ENCODE measurements around the gene UNC79. TPM values are rescaled to one million over a fixed set of nuclear protein-coding genes. Genes with fewer than 3 reads are reported as not detected.

The UNC79 gene
- total RNA-seq, 4 donors from 2014 or later = under 0.01 to 0.23 (median 0.18) TPM

- Histone ChIP-seq H3K9me3 (no peaks in the 10 kb centered on the region), H3K4me3 (no peak overlapping the region), H3K36me3 (no peaks in the 10 kb centered on the region), H3K4me1 (no peaks in the 10 kb centered on the region), H3K27me3 (no peaks in the 10 kb centered on the region), H3K27ac (replicated peaks in 1 of 4) (no peak overlapping the region)
- intact Hi-C loops (cut with DNase I) = no loop called here
- no peak for DNase-seq (ENCODE audit: extremely low spot score)
- TF ChIP-seq CTCF (IDR thresholded peaks at IDR 0.05) = no peak
- no peak for TF ChIP-seq EP300 (IDR thresholded peaks at IDR 0.05)
- WGBS = 69% methylated on average over 9 of the region's 9 CpGs
Observed at GRCh38 chr14:93564918-93565317, 134.2 kb downstream of the UNC79 start.

GRCh38 chr14:93566065-93566693 is 135.4 kb downstream of the UNC79 start:
- H3K27ac ChIP-seq (replicated peaks in 1 of 4) = no peak overlapping the region
- WGBS = 82% methylated on average over 10 of the region's 10 CpGs

GRCh38 chr14:93571275-93571674 is 140.5 kb downstream of the UNC79 start:
- Histone ChIP-seq H3K9me3 (no peaks in the 10 kb centered on the region), H3K4me3 (no peak overlapping the region), H3K27ac (replicated peaks in 1 of 4) (no peak overlapping the region), H3K27me3 (no peaks in the 10 kb centered on the region), H3K36me3 (no peaks in the 10 kb centered on the region), H3K4me1 (no peaks in the 10 kb centered on the region)
- no peak for TF ChIP-seq POLR2AphosphoS5 (IDR thresholded peaks at IDR 0.05)
- no peak for TF ChIP-seq POLR2A (IDR thresholded peaks at IDR 0.05; ENCODE audit: low read depth)
- TF ChIP-seq EP300 (IDR thresholded peaks at IDR 0.05) = no peak
- intact Hi-C loops (cut with DNase I) = no loop called here
- no peak for DNase-seq (ENCODE audit: extremely low spot score)
- WGBS = 75% methylated on average over 5 of the region's 5 CpGs

More at GRCh38 chr14:93566065-93566693, 135.4 kb downstream of the UNC79 start:
- H3K36me3 ChIP-seq = no peaks in the 10 kb centered on the region
- no peaks in the 10 kb centered on the region for H3K9me3 ChIP-seq
- H3K4me1 ChIP-seq = no peaks in the 10 kb centered on the region
- H3K27me3 ChIP-seq = no peaks in the 10 kb centered on the region
- DNase-seq (ENCODE audit: extremely low spot score) = no peak
- intact Hi-C loops (cut with DNase I) = no loop called here
- H3K4me3 ChIP-seq = no peak overlapping the region
- no peak for TF ChIP-seq POLR2AphosphoS5 (IDR thresholded peaks at IDR 0.05)
- no peak for TF ChIP-seq POLR2A (IDR thresholded peaks at IDR 0.05; ENCODE audit: low read depth)
- no peak for TF ChIP-seq CTCF (IDR thresholded peaks at IDR 0.05)
- TF ChIP-seq EP300 (IDR thresholded peaks at IDR 0.05) = no peak

GRCh38 chr14:93579178-93579577 is 148.4 kb downstream of the UNC79 start:
- Histone ChIP-seq H3K27me3 (peaks cover 0 to 12% (median 0%) of the 10 kb centered on the region in 4 donors), H3K9me3 (no peaks in the 10 kb centered on the region), H3K4me3 (no peak overlapping the region), H3K36me3 (no peaks in the 10 kb centered on the region), H3K27ac (replicated peaks in 1 of 4) (no peak overlapping the region), H3K4me1 (no peaks in the 10 kb centered on the region)
- TF ChIP-seq POLR2A (IDR thresholded peaks at IDR 0.05; ENCODE audit: low read depth) (no peak), POLR2AphosphoS5 (IDR thresholded peaks at IDR 0.05) (no peak)
- intact Hi-C loops (cut with DNase I) = no loop called here
- no peak for DNase-seq (ENCODE audit: extremely low spot score)
- WGBS = 84% methylated on average over 3 of the region's 3 CpGs

- WGBS = 81% methylated on average over 10 of the region's 10 CpGs
- H3K36me3 ChIP-seq = no peaks in the 10 kb centered on the region
- no peak overlapping the region for H3K4me3 ChIP-seq
- H3K9me3 ChIP-seq = no peaks in the 10 kb centered on the region
- peaks cover 0 to 12% (median 0%) of the 10 kb centered on the region in 4 donors for H3K27me3 ChIP-seq
- no peak overlapping the region for H3K27ac ChIP-seq (replicated peaks in 1 of 4)
- intact Hi-C loops (cut with DNase I) = no loop called here
- no peak for TF ChIP-seq CTCF (IDR thresholded peaks at IDR 0.05)
- TF ChIP-seq POLR2A (IDR thresholded peaks at IDR 0.05; ENCODE audit: low read depth) = no peak
- TF ChIP-seq EP300 (IDR thresholded peaks at IDR 0.05) = no peak
- no peak for TF ChIP-seq POLR2AphosphoS5 (IDR thresholded peaks at IDR 0.05)
- no peaks in the 10 kb centered on the region for H3K4me1 ChIP-seq
- peak; percentile 68 for DNase-seq (ENCODE audit: extremely low spot score)
Observed at GRCh38 chr14:93582516-93582915, 151.8 kb downstream of the UNC79 start.

- intact Hi-C loops (cut with DNase I) = no loop called here
- Histone ChIP-seq H3K27me3 (peaks cover 0 to 6% (median 0%) of the 10 kb centered on the region in 4 donors), H3K36me3 (no peaks in the 10 kb centered on the region), H3K4me1 (no peaks in the 10 kb centered on the region), H3K4me3 (no peak overlapping the region), H3K9me3 (no peaks in the 10 kb centered on the region), H3K27ac (replicated peaks in 1 of 4) (no peak overlapping the region)
- no peak for DNase-seq (ENCODE audit: extremely low spot score)
- no peak for TF ChIP-seq CTCF (IDR thresholded peaks at IDR 0.05)
- no peak for TF ChIP-seq POLR2AphosphoS5 (IDR thresholded peaks at IDR 0.05)
- TF ChIP-seq POLR2A (IDR thresholded peaks at IDR 0.05; ENCODE audit: low read depth) = no peak
- no peak for TF ChIP-seq EP300 (IDR thresholded peaks at IDR 0.05)
- WGBS = 78% methylated on average over 3 of the region's 3 CpGs
Observed at GRCh38 chr14:93587330-93587729, 156.6 kb downstream of the UNC79 start.

All from esophagus muscularis mucosa (tissue), 4 donors.